Stimulated activated CD4-positive, alpha-beta T cell treated with anti-CD3 and anti-CD28 coated beads, Interleukin-1b, Interleukin-23, amount 100 ng/mL, for 1 hour (primary cell): ENCODE data around the gene ZCCHC24.

Experiments used
- DNase-seq, 2 donors: peaks; one replicate each; pipeline ENCODE4 v3.0.0-alpha.2; 2020; ENCODE audit warnings: low read depth in 2 of 2

ZCCHC24 gene

DNA sequence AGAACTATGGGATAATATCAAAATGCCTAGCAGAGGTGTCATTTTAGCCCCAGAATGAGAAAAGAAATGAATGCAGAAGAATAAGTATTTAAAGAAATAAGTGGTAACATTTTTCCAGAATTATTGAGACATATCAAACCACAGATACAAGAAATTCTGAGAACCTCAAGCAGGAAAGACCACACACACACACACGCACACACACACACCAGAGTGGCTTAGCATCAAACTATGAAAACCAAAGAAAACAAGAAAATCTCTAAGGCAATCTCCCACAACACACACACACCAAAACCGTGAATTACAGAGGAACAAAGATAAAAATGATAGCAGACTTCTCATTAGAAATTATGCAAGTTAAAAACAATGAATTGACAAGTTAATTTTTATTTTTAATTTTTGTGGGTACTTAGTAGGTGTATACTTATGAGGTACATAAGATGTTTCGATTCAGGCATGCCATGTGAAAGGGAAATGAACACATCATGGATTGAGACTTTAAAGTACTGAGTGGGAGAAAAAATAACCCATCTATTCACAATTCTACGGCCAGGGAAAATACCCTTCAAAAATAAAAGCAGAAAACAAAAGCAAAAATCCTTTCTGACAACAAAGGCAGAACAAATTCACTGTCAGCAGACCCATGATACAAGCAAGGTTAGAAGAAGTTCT lies 83.6 kb downstream of the ZCCHC24 start:
- DNase-seq, result no peak

DNA sequence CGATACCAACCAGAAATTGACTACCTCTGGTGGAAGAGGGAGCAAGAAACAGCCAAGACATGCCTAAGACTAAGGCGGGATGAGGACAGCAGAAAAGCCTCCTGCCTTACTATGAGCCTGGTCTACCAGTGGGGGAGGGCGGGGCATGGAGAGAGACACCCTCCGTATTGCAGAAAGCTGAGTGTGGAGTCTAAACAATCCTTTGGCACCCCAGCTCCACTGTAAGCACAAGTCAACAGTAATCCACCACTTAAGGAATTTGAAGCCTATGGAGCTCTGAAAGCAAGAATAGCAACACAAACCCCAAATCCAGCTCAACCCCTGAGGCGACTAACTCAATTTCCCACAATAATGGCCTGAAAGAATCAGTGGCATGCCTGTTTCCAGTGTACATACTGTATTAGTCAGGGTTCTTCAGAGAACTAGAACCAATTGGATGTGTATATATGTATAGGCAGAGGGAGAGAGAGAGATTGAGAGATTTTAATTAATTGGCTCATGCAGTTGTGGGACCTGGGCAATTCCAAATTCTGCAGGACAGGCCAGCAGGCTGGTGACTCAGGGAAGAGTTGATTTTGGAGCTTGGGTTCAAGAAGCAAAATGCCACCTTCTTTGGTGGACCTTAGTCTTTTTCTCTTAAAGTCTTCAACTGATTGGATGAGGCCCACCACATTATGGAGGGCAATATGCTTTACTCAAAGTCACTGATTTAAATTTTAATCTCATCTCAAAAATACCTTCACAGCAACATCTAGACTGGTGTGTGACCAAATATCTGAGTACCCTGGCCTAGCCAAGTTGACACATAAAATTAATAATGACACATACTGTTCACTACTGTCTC lies 84.7 kb downstream of the ZCCHC24 start:
- no peak for DNase-seq

DNA sequence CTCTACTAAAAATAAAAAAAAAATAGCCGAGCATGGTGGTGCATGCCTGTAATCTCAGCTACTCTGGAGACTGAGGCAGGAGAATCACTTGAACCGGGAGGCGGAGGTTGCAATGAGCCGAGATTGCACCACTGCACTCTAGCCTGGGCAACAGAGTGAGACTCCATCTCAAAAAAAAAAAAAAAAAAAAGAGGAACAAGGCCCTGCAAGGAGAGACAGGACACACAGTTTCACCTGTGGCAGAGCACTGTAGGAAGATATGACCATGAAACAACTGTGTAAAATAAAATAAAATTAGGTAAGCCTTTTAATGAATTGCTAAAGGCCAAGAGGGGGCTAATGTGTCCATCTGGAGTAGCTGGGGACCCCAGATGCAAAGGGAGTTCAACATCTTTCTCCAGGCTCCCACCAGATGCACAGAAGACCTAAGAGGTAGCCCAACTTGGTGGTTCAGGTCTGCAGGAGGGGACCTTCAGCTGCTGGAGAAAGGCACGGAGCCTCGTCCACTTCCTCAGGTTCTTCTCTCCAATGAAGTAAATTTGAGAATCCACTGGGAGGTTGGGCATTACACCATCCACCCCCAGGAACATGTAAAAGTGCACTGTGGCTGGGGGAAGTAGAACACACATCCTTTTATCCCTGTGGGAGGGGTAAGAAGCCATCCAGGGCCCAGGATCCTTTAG lies 85.5 kb downstream of the ZCCHC24 start:
- DNase-seq, result no peak

DNA sequence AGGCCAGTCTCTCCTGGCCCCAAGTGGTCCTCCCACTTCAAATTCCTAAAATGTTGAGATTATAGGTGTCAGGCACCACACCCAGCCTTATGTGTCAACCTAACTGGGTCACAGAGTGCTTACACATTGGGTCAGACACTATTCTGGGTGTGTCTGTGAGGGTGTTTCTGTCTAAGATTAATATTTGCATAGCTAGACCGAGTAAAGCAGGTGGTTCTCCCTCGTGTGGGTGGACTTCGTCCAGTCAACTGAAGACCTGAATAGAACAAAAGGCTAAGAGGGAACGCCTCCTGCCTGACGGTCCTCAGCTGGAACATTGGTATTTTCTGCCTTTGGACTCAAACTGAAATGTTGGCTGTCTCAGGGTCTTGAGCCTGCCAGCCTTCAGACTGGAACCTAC lies 86.6 kb downstream of the ZCCHC24 start:
- no peak for DNase-seq

DNA sequence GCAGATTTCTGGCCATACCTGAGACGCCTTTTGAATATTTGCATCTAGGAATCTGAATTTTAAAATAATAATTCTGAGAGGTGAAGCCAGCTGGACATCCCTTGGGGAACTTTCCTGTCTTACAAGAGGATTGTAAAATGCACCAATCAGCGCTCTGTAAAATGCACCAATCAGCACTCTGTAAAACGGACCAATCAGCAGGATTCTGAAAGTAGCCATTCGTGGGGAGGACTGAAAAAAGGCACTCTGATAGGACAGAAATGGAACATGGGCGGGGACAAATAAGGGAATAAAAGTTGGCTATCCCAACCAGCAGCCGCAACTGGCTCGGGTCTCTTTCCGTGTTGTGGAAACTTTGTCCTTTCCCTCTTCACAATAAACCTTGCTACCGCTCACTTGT lies 88.2 kb downstream of the ZCCHC24 start:
- no peak for DNase-seq

DNA sequence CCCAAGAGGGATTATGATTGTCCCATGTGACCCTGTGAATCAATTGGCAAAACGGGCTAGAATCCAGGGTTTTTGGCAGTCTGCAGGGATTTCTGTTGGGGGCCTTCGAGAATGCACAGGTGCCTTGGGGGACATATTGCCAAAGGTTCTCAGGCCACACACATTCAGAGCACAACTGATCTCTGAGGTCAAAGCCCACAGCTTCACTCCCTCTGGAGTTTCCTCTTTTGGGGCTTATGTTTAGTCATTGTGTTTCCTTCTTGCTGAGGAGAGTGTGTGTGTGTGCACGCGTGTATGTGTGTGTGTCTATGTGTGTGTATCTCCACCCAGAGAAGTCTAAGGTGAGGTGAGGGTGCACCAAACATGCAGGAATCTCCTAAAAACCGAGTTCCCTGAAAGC lies 89.3 kb downstream of the ZCCHC24 start:
- no peak for DNase-seq

DNA sequence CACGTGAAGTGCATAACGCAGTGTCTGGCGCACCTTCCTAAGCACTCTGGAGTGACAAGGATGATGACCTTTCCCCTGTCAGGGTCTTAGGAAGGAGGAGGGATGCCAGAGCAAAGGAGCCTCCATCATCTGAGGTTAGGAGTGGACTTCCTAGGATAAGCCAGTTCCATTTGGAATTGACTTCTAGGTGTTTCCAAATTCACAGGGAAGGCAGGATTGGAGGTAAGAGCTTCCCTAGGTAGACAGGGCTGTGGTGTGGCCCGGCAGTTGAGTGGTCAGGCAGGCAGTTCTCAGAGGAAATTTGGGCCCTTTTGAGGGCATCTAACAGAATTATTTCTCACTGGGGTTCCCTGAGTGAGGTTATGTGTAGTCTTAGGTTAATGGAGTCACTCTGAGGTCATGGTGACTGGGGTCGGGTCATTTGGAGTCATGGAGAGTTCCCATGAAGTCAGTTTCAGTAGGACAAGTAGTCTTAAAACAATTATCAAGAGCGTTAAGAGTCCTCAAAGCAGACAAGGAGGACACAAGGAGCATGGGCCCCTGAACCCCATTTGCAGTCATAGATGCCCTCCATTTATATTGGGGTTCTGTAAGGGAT lies 89.9 kb downstream of the ZCCHC24 start:
- no peak for DNase-seq

DNA sequence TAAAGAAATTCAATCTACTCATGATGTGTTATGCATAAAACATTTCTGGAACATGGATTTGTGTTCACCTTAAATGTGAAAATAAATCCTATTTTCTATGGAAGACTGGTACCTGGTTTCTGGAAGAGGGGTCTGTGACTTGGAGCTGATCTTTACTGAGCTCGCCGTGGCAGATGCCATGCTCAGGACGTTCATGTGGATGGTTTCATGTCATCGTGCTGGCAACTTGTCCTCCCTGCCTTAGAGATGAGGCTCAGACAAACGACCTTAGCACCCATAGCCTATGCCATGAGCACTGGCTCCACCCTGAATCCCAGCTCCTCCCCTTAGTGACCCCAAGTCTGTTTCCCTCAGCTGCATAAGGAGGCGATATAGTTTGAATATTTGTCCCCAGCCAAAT lies 90.8 kb downstream of the ZCCHC24 start:
- DNase-seq, result no peak

DNA sequence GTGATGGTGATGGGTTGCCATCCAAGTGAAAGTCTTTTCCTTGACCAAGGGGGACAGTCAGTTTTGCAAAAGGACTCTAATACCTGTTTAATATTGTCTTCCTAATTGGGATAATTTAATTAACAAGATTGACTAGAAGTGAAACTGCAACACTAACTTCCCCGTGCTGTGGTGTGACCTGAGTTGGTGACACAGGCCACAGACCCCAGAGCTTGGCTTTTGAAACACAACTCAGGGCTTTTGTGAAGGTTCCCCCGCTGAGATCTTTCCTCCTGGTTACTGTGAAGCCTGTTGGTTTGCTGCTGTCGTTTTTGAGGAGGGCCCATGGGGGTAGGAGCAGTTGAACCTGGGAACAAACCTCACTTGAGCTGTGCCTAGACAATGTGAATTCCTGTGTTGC lies 91.3 kb downstream of the ZCCHC24 start:
- no peak for DNase-seq

DNA sequence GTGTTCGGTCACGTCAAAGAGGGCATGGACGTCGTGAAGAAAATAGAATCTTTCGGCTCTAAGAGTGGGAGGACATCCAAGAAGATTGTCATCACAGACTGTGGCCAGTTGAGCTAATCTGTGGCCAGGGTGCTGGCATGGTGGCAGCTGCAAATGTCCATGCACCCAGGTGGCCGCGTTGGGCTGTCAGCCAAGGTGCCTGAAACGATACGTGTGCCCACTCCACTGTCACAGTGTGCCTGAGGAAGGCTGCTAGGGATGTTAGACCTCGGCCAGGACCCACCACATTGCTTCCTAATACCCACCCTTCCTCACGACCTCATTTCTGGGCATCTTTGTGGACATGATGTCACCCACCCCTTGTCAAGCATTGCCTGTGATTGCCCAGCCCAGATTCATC lies 91.7 kb downstream of the ZCCHC24 start:
- DNase-seq, result no peak

DNA sequence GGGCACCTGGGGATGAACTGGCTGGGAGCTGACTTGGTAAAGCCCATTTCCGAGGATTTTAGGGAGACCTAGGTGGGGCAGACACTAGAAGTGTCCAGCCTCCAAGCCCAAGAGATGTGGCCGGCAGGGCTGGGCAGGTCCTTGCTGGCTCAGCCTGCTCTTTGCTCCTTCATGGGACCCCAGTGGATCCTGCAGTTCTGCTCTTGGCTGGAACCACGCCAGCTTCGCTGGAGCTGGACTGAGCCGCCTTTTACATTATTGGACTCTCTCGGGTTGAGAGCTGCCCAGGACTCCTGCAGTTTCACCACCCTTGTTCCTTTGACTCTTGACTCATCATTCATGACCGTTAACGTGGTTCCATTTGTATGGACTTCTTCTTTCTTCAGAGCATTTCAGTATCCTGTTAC lies 92.4 kb downstream of the ZCCHC24 start:
- no peak for DNase-seq

DNA sequence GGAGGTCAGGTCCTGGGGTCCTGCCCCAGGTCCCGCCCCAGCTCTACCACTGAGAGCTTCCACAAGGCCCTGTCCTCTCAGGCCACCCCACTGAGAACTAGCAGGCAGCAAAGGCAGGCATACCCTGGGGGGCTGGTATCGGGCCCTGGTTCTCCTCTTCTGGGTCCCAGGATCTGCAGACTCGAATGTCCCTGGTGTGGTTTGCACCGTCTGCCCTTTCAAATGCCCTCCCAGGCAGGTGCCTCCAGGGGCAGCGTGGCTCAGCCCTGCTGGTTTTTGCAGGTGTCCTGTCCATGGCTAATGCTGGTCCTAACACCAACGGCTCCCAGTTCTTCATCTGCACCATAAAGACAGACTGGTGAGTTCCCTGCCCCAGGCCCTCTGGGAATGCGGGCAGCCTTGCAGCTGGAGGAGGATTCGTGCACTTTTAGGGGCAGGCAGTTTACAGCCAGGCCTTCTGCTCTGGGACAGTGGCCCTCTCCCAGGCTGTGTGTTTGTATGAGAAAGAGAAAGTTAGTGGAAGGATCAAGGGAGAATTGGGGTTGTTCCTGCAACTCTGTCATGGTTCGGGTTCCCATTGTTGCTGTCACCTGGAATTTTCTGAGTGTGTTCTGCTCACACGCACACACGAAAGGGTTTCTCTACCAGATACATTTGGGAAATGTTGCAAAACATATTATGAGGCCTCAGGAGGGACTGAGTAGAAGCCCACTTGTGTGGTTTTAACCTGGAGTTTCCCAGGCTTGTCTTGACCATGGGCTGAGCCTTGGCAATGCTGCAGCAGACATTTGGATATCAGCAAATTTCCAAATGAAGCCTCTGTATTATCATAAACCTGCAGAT lies 93.2 kb downstream of the ZCCHC24 start:
- no peak for DNase-seq

DNA sequence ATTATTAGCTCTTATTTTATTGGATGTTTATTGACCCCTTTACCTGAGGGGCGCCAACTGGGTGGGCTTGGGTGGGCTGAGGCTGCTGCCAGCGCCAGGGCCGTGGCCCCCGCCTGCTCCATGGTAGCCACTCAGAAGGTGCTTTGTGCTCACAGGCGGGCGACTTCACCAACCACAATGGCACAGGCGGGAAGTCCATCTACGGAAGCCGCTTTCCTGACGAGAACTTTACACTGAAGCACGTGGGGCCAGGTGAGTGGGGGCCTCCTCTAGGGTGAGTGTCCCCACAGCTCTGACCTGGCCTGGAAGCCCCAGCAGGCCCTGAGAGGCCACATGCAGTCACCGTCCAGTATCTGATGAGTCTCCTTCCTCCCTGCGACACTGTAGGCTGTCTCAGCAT lies 94.1 kb downstream of the ZCCHC24 start:
- no peak for DNase-seq

DNA sequence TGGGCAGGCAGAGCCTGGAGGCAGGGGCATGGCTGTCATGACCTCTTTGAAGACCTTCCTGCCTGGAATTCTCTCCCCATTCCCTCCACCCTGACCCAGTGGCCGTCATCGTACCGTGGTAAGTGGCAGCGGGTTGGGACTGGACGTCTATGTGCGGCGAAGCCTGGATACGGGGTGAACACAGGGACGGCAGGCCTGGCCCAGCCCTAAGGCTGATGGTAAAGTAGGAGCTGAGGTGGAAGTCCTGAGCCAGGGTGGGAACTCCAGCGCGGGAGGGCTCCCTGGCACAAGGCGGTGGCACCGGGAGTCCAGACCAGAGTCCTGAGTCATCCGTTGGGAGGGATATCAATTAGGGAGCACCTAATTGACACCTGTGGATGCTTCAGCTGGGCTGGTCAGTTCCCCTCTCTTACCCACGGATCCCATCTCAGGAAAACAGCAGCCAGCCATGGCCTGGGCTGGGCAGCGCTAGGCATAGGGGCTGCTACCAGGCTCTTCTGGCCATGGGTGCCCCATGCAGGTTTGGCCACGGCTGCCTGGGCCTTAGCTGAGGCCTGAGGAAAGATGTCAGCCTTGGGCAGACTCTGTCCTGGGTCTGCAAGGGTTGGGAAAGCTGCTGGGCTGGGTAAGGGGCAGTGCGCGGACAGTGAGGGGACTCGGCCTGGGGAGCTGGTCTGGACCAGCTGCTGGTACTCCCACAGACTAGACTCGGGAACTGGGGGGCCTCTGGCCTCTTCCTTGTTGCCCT lies 94.8 kb downstream of the ZCCHC24 start:
- no peak for DNase-seq

DNA sequence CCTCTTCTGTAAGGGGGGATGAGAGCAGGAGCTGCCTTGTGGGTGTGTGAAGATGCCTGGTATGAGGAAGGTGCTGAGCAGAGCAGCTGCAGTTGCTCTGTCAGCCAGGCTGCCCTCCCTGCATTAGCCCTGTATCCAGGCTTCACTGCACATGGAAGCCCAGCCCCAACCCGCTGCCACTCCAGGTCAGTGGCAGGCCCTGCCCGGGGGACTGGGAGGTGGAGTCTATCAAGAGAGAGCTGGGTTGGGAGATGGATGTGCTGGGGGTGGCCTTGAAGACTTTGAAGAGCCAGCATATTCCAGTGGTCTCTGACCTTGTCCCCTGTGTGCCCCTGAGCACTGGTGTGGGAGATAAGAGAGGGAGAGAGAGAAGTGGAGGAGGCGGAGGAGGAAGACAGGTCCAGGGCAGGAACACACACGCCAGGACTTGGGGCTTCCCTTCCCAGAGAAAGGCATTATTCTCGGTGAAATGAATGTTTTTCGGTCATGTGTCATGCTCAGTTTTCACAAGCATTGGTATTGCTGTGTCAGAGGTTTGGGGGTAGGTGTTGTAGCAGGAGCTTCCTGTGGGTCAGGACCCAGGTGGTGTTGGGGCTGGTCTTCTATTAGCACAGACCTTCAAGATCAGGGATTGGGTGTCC lies 95.5 kb downstream of the ZCCHC24 start:
- no peak for DNase-seq

DNA sequence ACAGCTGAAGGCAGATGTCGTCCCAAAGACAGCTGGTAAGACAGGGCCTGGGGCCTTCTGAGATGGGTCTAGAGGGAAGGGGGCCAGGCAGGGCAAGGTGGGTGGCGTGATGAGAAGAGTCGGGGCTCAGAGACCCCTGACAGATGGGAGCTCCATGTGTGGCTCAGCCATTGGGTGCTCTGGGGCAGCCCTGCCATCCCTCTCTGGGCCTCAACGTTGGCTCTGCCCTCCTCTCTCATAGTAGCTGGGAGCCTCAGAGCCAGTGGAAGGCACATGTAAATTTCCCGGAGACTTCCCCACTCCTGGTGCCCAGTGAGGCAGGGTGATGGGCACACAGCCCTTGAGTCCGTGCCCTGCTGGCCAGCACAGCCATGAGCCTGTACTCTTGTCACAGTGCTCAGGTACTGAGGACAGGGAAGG lies 96.3 kb downstream of the ZCCHC24 start:
- DNase-seq, result no peak

DNA sequence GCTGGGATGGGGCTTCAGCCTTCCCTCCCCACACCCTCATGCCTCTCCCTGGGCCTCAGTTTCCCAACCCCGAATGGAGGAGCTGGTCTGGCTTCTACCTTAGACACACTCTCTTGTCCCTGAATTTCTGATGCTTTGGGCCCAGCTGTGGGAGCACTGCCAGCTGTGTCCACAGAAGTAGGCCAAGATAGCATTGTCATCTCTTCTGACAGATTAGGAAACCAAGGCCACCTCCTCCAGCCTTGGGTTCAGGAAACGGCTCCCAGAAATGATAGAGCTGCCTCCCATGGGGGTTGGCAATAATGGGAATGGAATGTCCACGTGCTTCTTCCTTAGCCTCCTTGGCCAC lies 96.8 kb downstream of the ZCCHC24 start:
- no peak for DNase-seq

DNA sequence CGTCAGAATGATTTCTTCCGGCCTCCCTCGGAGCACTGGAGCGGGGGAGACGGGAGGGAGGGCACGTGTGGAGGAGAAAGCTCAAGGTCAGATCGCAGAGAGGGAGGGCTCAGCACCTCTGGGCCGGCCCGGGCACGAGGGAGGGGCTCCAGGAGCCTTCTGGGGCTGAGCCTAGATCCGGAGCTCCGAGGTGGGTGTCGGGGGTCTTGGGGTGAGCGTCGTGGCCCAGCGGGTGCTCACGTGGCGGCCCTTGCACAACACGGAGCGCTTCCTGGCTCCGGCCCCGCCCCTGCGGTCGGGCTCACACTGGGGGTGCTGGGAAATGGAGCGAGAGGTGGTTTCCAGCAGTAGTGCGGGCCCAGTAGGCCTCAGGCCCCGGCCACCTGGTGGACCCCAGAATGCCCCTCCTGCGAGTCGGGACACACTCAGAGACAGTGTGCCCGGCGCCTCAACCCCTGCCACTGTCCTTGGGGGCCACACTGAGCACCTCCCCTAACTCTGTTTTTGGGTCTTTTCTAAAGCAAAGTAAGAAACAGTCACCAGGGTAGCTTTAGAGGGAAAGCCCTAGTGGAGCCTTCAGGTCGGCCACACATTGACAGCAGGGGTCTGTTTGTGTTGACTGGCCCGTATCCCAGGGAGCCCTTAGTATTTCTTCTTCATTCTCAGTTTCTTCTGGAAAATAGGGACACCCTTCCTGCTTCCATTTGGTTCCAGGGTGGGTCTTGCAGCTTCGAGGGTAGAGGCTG lies 97.4 kb downstream of the ZCCHC24 start:
- peak; percentile 39 to 54 for DNase-seq

DNA sequence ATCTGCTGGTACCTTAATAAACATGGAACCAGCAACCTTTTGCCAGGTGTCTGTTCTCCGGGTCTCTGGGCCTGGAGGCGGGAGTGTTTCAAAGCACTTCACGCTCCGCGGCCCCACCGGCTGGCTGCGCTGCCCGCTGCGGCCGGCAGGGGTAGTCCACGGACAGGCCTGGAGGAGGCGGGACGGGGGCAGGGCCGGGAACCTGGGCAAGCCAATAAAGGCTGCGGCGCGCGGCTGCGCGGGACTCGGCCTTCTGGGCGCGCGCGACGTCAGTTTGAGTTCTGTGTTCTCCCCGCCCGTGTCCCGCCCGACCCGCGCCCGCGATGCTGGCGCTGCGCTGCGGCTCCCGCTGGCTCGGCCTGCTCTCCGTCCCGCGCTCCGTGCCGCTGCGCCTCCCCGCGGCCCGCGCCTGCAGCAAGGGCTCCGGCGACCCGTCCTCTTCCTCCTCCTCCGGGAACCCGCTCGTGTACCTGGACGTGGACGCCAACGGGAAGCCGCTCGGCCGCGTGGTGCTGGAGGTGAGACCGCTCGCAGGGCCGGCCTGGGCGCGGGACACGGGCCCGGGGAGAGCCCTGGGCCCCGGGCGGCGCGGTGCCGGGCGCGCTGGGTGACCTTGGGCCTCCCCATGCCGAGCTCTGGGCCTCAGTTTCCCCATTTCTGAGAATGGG lies 98.1 kb downstream of the ZCCHC24 start, which contains the start of gene PPIF:
Gene PPIF, plus strand, starts transcription at position 244 of the 668 bp plus-strand sequence. Its CDS starts 80 bp downstream, at position 324.
- DNase-seq, result peak; percentile 77 to 90
